Spleen (tissue), 7 donors: ENCODE data around the gene POLE4.

ENCODE experiments used
- CTCF ChIP-seq, 11 experiments: fragments of 200-600 bp in 7 of 11; fragments of 450-650 bp in 4 of 11; sonication (generic) in 4 of 11; IDR thresholded peaks in 8 of 11; conservative IDR thresholded peaks in 3 of 11; 1 replicate in 7 of 11; 2 replicates in 4 of 11; pipeline versions ENCODE4 v1.4.0 to v1.8.0; 2016 to 2021; ENCODE audit warnings: antibody characterized with exemption in 11 of 11, inconsistent platforms in 4 of 11, mild to moderate bottlenecking in 1 of 11
- POLR2AphosphoS5 ChIP-seq, 3 donors: sonication (generic); formaldehyde crosslinking; IDR thresholded peaks; one replicate each; pipeline ENCODE4 v1.5.1; 2017; ENCODE audit warnings: antibody characterized with exemption in 3 of 3
- donor health status: DM: no; HTN: no; CAD: no; lungs with moderate emphysema.
- donor health status: DM: no; HTN: no; CAD: no.
- donor health status: DM: no; HTN: no; CAD: no.

GRCh38 chr2:74908748-74909444, 49.5 kb upstream of the POLE4 start:
- TF ChIP-seq POLR2AphosphoS5 (IDR thresholded peaks at IDR 0.05) (no peak), CTCF (IDR thresholded peaks at IDR 0.05 in 8 of 11, conservative IDR thresholded peaks at IDR 0.05 in 3 of 11) (no peak)
